Right cardiac atrium (tissue), 5 donors: Measurements from ENCODE around the gene PRKCH. TPM values are rescaled to one million over a fixed set of nuclear protein-coding genes. Genes with fewer than 3 reads are reported as not detected.
"Not testable (repeated sequence)": the region's sequence is repeated elsewhere in the genome, so short reads cannot be mapped to it uniquely, and the experiment has no call there.

Experiments
- ATAC-seq, 2 donors: fragments of 200-7000 bp; cut with Tn5 transposase; one replicate each; pipeline versions ENCODE4 v1.8.0 to v1.9.1; 2020; ENCODE audit warnings: moderate library complexity in 2 of 2, mild to moderate bottlenecking in 1 of 2
- DNase-seq, 3 donors: peaks; one replicate each; pipeline ENCODE4 v3.0.0-alpha.2; 2020
- H3K27ac ChIP-seq: one replicate; pipeline ENCODE4 v1.5.1; 2013; ENCODE audit warnings: mild to moderate bottlenecking, low read length, control low read depth, moderate library complexity
- H3K27me3 ChIP-seq: one replicate; pipeline ENCODE4 v1.6.1; 2013; ENCODE audit not compliant: control insufficient read depth, insufficient read depth
- H3K4me1 ChIP-seq: one replicate; pipeline ENCODE4 v1.6.1; 2013; ENCODE audit warnings: low read length; ENCODE audit not compliant: control insufficient read depth, insufficient read depth
- H3K4me3 ChIP-seq: one replicate; pipeline ENCODE4 v1.5.1; 2013; ENCODE audit warnings: low read length, control low read depth
- H3K9me3 ChIP-seq: one replicate; pipeline ENCODE4 v1.6.1; 2013; ENCODE audit warnings: low read length; ENCODE audit not compliant: control insufficient read depth
- WGBS: extraction: QIAGEN DNeasy Blood & Tissue Kit; methylation state at CpG from one replicate; pipeline ENCODE4 v1.1.7; 2013; 5-methylcytosine and 5-hydroxymethylcytosine counted together
- intact Hi-C, 4 donors: fragments of 100-400 bp; cut with DNase I; formaldehyde crosslinking; loops; one replicate each; pipeline versions ENCODE4 v1.11.0 to v1.14.0; 2022 to 2023
- polyA plus RNA-seq: library from polyadenylated mRNA; stranded (reverse); fragments of 200-250 nt; gene quantifications from one replicate; pipeline ENCODE4 v1.2.3, GENCODE V29; 2013
- total RNA-seq, 4 donors: library from RNA; stranded (reverse); fragmentation: NEBNext Ultra II Directional; extraction: Animal tissue kit (Norgen Biotek cat#: 25700); gene quantifications; one replicate each; pipeline ENCODE4 v1.2.1, GENCODE V29; 2021
- donor health status: healthy with polysubstance abuse.
- donor health status: DM: no; HTN: yes; CAD: no.
- donor health status: DM: no; HTN: no; CAD: no.
- donor health status: DM: no; HTN: yes; CAD: no; lungs with severe emphysema.
- donor health status: DM: yes; HTN: yes; CAD: no.

The PRKCH gene
- total and polyA plus RNA-seq, 5 donors, result 11.9 to 31.3 (median 26.6) TPM

DNA sequence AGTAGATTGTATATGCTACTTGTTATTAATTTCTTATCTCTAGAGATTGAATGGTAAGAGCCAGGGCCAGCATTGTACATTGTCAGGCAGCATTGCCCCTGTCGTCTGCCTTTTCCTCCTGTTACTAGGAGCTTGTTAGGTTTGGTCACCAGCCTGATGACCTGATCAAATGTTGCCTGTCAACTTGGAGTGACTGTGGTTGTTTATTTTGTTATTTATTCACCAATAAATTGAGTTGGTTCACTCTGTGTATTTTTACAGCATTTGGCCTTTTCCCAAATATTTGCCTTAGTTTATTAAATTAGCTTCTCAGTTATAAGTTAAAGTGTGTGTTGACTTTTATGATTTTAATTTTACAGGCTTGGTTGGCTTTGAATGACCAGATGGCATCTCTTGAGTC is 88.4 kb downstream of the PRKCH start:
- WGBS, result 35% methylated on average over 1 of the region's 1 CpG
- intact Hi-C loops, result no loop called here
- no peak for ATAC-seq

DNA sequence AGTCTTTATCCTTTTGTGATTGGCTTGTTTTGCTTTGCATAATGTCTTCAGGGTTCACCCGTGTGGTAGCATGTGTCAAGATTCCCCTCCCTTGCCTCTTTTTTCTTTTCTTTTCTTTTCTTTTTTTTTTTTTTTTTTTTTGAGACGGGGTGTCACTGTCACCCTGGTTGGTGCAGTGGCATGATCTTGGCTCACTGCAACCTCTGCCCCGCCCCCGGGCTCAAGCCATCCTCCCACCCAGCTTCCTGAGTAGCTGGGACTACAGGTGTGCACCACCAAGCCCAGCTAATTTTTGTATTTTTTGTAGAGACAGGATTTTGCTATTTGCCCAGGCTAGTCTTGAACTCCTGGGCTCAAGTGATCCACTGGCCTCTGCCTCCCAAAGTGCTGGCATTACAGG is 94.6 kb downstream of the PRKCH start:
- H3K27me3 ChIP-seq, DNase-seq, H3K9me3 ChIP-seq, ATAC-seq, H3K27ac ChIP-seq, intact Hi-C loops, H3K4me3 ChIP-seq: not testable (repeated sequence)
- peaks cover 22% of the 10 kb centered on the region for H3K4me1 ChIP-seq
- 92% methylated on average over 4 of the region's 4 CpGs for WGBS

More for the DNA sequence above, 88.4 kb downstream of the PRKCH start:
- H3K27ac ChIP-seq, result no peak overlapping the region
- H3K27me3 ChIP-seq, result no peaks in the 10 kb centered on the region
- no peak for DNase-seq
- peaks cover 9% of the 10 kb centered on the region for H3K4me1 ChIP-seq
- no peak overlapping the region for H3K4me3 ChIP-seq
- no peaks in the 10 kb centered on the region for H3K9me3 ChIP-seq

DNA sequence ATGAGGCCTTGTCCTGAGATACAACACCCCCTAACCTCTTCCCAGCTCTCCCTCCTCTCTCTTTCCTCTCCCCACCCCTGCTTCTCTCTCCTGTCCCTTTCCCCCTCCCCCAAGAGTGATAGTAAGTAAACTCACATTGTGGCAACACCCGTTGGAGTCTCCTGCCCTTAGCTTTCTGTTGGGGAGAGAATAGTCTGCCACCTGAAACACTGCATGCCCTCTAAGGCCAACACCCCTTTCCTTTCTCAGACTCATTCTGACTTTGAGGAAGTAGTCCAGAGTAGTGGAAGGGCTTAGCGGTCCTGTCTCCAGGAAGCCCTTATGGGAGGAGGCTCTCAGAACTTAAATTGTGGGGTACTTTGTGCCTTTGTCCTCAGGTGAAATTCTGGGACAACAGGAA is 95.2 kb downstream of the PRKCH start:
- no peaks in the 10 kb centered on the region for H3K27me3 ChIP-seq
- H3K9me3 ChIP-seq, result no peaks in the 10 kb centered on the region
- peak overlapping the region; percentile 23 for H3K27ac ChIP-seq
- peaks cover 22% of the 10 kb centered on the region for H3K4me1 ChIP-seq
- ATAC-seq (no peak), DNase-seq (no peak)
- 63% methylated on average over 2 of the region's 2 CpGs for WGBS
- H3K4me3 ChIP-seq, result no peak overlapping the region
- intact Hi-C loops, result no loop called here

DNA sequence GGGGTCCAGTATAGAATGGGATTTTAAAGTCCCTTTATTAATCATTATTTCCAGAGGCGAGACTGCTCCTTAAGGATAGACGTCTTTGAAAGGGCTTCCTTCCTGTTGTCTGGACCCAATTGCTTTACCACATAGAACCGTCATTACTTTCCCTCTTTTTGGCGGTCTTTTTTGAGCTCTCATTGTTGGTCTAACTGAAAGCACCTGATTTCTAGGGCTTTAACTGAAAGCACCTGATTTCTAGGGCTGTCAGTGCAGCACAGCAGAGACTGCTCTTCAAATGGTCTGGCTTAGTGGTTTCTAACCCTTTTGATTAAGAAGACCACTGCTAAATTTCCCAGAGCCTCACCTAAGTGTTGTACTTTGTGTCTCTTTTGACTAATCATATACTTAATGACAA is 95.8 kb downstream of the PRKCH start:
- intact Hi-C loops, result no loop called here
- Histone ChIP-seq H3K9me3 (no peaks in the 10 kb centered on the region), H3K27ac (no peak overlapping the region), H3K27me3 (no peaks in the 10 kb centered on the region), H3K4me1 (peaks cover 22% of the 10 kb centered on the region), H3K4me3 (no peak overlapping the region)
- WGBS, result 60% methylated on average over 4 of the region's 4 CpGs
- DNase-seq, result no peak
- ATAC-seq, result no peak

DNA sequence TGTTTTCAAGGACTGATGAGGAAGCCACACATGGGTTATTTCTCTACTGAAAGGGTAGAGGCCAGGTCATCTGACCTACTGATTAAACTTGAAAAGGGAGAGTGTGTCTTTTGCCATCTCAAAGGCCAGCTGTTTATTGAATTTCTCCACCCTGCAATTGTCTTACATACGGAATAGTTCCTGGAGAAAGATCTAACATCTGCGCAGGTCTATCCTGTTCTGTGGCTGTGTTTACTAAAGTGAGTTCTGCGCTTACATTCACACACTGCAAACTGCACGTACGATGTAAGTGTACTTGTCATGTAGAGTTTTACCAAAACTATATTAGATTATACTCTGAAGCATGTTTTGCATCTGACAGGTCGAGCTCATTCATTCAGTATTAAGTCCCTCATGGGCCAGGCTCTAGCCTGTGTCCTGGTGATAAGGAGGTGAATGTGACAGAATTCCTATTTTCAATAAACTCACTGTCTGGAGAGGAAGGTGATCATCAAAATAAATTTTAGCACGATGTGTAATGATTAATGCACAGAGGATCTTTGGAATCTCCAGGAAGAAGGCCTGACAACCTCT is 96.6 kb downstream of the PRKCH start:
- ATAC-seq, result peak in 1 of 2 donors; percentile 25
- DNase-seq, result no peak
- no peaks in the 10 kb centered on the region for H3K27me3 ChIP-seq
- WGBS, result 63% methylated on average over 7 of the region's 7 CpGs
- H3K9me3 ChIP-seq, result no peaks in the 10 kb centered on the region
- intact Hi-C loops, result no loop called here
- H3K4me3 ChIP-seq, result no peak overlapping the region
- H3K4me1 ChIP-seq, result peaks cover 22% of the 10 kb centered on the region
- H3K27ac ChIP-seq, result peak overlapping the region; percentile 73

DNA sequence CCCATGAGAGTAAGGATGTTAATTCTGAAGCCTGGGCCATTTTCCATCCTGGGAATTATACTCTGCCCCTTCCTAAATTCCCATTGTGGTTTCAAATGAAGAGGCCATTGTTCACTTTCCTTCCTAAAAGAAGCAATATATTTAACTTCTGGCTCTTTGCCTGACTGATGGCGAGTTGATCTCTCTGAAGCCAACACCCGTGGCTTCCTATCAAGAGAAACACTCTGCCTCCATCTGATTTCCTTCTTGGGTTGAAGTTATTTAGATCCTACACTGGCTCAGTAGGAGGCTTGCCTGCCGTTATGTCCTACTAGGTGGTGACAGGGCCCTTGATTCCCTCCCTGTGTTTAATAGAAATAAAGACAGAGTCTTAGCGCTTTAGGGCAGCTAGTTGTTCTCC is 97.4 kb downstream of the PRKCH start:
- WGBS, result 17% methylated on average over 4 of the region's 4 CpGs
- ATAC-seq (peak; percentile 81 to 86), DNase-seq (no peak)
- intact Hi-C loops, result no loop called here
- peak overlapping the region; percentile 73 for H3K27ac ChIP-seq
- H3K9me3 ChIP-seq, result no peaks in the 10 kb centered on the region
- H3K4me1 ChIP-seq, result peaks cover 21% of the 10 kb centered on the region
- no peak overlapping the region for H3K4me3 ChIP-seq
- no peaks in the 10 kb centered on the region for H3K27me3 ChIP-seq

DNA sequence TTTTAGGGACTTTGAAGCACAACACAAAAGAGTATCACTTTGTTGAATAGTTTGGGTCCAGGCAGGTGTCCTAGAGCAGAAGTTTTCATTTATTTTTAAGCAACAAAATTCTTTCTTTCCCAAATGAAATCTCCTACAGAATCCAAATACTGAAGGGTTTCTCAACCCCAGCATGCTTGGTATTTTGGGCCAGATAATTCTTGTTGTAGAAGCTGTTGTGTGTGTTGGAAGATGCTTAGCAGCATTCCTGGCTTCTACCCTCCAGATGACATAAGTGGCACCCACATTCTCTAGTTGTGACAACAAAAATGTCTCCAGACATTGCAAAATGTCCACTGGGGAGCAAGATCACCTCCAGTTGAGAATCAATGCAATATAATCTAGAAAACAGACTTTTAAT is 97.8 kb downstream of the PRKCH start:
- H3K9me3 ChIP-seq, result no peaks in the 10 kb centered on the region
- no peak overlapping the region for H3K27ac ChIP-seq
- intact Hi-C loops, result no loop called here
- no peak overlapping the region for H3K4me3 ChIP-seq
- DNase-seq (no peak), ATAC-seq (no peak)
- H3K27me3 ChIP-seq, result no peaks in the 10 kb centered on the region
- H3K4me1 ChIP-seq, result peaks cover 19% of the 10 kb centered on the region

DNA sequence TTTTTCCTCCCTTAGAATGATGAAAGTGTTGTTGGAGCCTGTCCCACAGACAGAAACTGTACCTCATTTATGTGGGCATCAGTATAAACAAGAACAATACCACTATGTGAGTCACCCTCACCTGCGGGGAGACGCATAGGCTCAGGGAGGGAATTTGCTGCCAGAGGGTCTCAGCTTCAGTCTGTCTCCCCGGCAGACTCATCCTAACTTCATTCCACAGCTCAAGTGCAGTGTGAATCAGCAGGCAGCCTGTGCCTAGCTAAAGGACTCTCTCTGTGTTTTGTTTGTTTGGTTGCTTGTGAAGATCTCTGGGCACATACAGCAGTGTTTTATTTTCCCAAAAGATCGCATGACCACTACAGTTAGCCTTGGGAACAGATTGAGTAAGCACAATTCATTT is 98.9 kb downstream of the PRKCH start:
- no peak for DNase-seq
- Histone ChIP-seq H3K4me1 (peaks cover 19% of the 10 kb centered on the region), H3K4me3 (no peak overlapping the region), H3K27ac (no peak overlapping the region), H3K9me3 (no peaks in the 10 kb centered on the region), H3K27me3 (no peaks in the 10 kb centered on the region)
- 65% methylated on average over 4 of the region's 4 CpGs for WGBS
- no peak for ATAC-seq
- intact Hi-C loops, result no loop called here

DNA sequence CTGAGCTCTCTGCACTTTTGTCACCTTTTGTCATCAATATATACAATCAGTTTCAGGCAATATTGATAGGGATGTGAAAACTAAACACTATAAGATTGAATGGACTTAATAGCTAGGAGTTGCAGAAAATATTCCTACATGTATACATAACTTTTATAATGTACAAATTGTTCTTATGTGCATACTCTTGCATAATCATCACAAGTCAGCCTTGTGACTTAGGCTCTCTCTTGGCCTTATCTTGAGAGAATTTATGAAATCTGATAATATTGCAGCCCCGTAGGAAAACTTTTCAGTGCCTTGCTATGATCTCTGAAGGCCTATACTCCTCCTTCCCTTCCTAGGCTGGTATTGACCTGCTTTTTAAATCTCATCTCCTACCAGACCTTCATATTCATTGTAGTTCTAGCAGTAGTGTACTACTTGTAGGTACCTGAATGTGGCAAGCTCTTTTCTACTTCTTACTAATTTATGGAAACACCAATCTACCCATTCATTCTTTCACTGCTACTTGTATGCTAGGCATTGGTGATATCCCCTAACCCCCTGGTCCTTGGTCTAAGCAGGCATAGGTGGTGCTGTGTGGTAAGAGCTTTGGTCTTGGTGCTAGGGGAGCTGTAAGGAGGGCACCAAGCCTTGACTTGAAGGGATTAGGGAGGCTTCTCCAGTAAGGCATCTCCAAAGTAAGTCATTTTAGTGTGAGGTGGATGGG is 100.0 kb downstream of the PRKCH start:
- ATAC-seq (no peak), DNase-seq (no peak)
- H3K27me3 ChIP-seq, result no peaks in the 10 kb centered on the region
- 72% methylated on average over 1 of the region's 1 CpG for WGBS
- H3K9me3 ChIP-seq, result no peaks in the 10 kb centered on the region
- intact Hi-C loops, result no loop called here
- peaks cover 19% of the 10 kb centered on the region for H3K4me1 ChIP-seq
- no peak overlapping the region for H3K4me3 ChIP-seq
- no peak overlapping the region for H3K27ac ChIP-seq

DNA sequence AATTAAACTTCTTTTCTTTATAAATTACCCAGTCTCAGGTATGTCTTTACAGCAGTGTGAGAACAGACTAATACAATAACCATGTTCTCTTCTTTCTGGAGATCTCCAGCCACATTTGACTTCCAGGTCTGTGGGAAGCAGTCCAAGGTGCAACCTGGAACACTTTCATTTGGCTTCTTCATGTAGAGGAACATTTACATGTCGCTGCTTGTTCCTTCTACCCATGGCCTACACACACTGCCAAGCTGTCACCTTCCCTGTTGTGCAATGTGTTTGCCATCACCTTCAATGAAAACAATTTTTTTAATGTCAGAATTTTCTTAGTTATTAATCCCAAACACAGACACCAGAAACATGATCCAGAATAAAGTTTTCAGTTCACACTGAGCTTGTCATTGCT is 104.7 kb downstream of the PRKCH start:
- Histone ChIP-seq H3K9me3 (no peaks in the 10 kb centered on the region), H3K4me1 (no peaks in the 10 kb centered on the region), H3K27ac (no peak overlapping the region), H3K27me3 (no peaks in the 10 kb centered on the region), H3K4me3 (no peak overlapping the region)
- ATAC-seq, result no peak
- intact Hi-C loops, result no loop called here
- no peak for DNase-seq
- 64% methylated on average over 1 of the region's 1 CpG for WGBS

DNA sequence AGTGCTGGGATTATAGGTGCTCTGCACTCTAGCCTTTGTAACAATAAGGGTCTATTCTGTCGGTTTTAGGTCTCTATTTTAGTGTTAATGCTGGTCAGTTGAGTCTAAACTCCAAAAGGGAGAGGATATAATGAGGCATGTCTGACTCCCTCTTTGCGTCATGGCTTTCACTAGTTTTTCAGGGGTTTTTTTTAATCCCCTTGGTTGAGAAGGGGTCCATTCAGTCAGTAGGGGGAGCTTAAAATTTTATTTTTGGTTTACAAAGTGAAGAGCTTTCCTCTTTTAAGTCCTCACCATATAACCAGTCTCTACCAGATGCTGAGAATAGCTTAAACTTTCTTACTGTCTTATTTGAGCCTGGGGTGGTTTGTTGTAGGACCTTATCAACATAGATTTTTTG is 106.9 kb downstream of the PRKCH start:
- no peaks in the 10 kb centered on the region for H3K27me3 ChIP-seq
- no peaks in the 10 kb centered on the region for H3K9me3 ChIP-seq
- no peak overlapping the region for H3K27ac ChIP-seq
- intact Hi-C loops, result no loop called here
- DNase-seq (no peak), ATAC-seq (no peak)
- no peaks in the 10 kb centered on the region for H3K4me1 ChIP-seq
- WGBS, result 71% methylated on average over 2 of the region's 2 CpGs
- H3K4me3 ChIP-seq, result no peak overlapping the region

DNA sequence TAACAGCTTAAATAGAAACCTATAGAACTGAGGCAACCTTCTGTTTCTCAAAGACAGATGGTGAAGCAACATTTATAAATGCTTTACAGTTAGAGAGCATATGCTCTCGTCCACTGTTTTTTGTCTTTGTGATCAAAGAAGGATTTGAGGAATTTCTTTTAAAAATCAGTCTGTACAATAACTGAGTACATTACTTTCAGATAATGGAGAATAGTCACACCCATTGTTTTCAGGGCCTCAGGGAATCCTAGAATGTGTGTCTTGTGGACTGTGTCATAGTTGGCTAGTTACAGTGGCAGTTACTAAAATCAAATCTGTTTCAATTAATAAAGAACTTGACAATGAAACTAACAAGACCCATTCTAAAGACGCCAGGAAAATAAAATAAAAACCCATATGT is 107.9 kb downstream of the PRKCH start:
- H3K9me3 ChIP-seq, result no peaks in the 10 kb centered on the region
- no peak overlapping the region for H3K4me3 ChIP-seq
- DNase-seq (no peak), ATAC-seq (no peak)
- H3K4me1 ChIP-seq, result no peaks in the 10 kb centered on the region
- no peaks in the 10 kb centered on the region for H3K27me3 ChIP-seq
- intact Hi-C loops, result no loop called here
- 41% methylated on average over 2 of the region's 2 CpGs for WGBS
- H3K27ac ChIP-seq, result no peak overlapping the region
